ENCODE data around the gene MCM5. TPM values are rescaled to one million over a fixed set of nuclear protein-coding genes. Genes with fewer than 3 reads are reported as not detected.

The MCM5 gene
- total RNA-seq, 1 experiment from 2014 or later, result 194 TPM

- H3K27ac ChIP-seq (ENCODE audit: low read depth, low read length), result no peak overlapping the region
Measured at GRCh38 chr22:35383679-35384071, 16.3 kb upstream of the MCM5 start.

More at GRCh38 chr22:35383679-35384071, 16.3 kb upstream of the MCM5 start:
- no peaks in the 10 kb centered on the region for H3K9me3 ChIP-seq (ENCODE audit: control insufficient read depth in 1 of 2, insufficient read depth in 1 of 2, low read depth in 1 of 2, low read length in 2 of 2)
- H4K20me1 ChIP-seq (ENCODE audit: insufficient read depth), result no peaks in the 10 kb centered on the region
- BruUV-seq (replicated peaks), result no TSS peak
- intact Hi-C loops (cut with micrococcal nuclease), result no loop called here
- ChIA-PET POLR2A (interaction anchor here (0.5 kb wide), 1 partner anchor 11 kb away, joined by 3 read pairs; no protein-coding TSS in a partner anchor), RAD21 (ENCODE audit: low non-redundant PET in 1 of 2, low total read pairs in 2 of 2, uncharacterized antibody in 2 of 2, unreplicated experiment in 2 of 2) (no interaction called here), CTCF (no interaction called here)
- peaks cover 2 to 13% of the 10 kb centered on the region in 2 experiments; a peak in 2 of 4 replicates for H3K36me3 ChIP-seq (ENCODE audit: control insufficient read depth in 1 of 2, insufficient read depth in 2 of 2, low read length in 2 of 2)
- no peak for TF ChIP-seq SP1 (IDR thresholded peaks at IDR 0.05; ENCODE audit: low read depth)
- no peak for TF ChIP-seq TCF7L2 (IDR thresholded peaks at IDR 0.05; ENCODE audit: borderline replicate concordance, extremely low read depth, insufficient read depth, insufficient read length)
- TF ChIP-seq CTCF (IDR thresholded peaks at IDR 0.05 in 2 of 3, conservative IDR thresholded peaks at IDR 0.05 in 1 of 3; ENCODE audit: borderline replicate concordance in 1 of 3, insufficient read depth in 1 of 3, low read depth in 2 of 3, low read length in 2 of 3), result no peak
- no peak for TF ChIP-seq SIN3A (IDR thresholded peaks at IDR 0.05; ENCODE audit: low read depth)
- TF ChIP-seq ELF1 (IDR thresholded peaks at IDR 0.05; ENCODE audit: borderline replicate concordance, low read depth), result no peak
- TF ChIP-seq POLR2AphosphoS5 (IDR thresholded peaks at IDR 0.05; ENCODE audit: low read depth, low read length), result no peak
- no peak for TF ChIP-seq ZBTB33 (IDR thresholded peaks at IDR 0.05; ENCODE audit: extremely low read depth, insufficient replicate concordance, low read length)
- DNase-seq (ENCODE audit: low read depth, low spot score), result no peak
- no peaks in the 10 kb centered on the region for H3K9me2 ChIP-seq (ENCODE audit: insufficient read depth)
- H3K9ac ChIP-seq (ENCODE audit: low read length), result no peak overlapping the region
- ATAC-seq, result no peak
- no peak overlapping the region for H3K4me3 ChIP-seq (replicated peaks in 1 of 2; ENCODE audit: low read depth in 1 of 2, low read length in 2 of 2)
- peaks cover 10% of the 10 kb centered on the region for H3K79me2 ChIP-seq (ENCODE audit: insufficient read depth, low read length)
- H2AFZ ChIP-seq (ENCODE audit: low read depth, low read length, poor library complexity, severe bottlenecking), result no peak overlapping the region
- no peak overlapping the region for H3K4me2 ChIP-seq (ENCODE audit: low read length)
- H3K27me3 ChIP-seq (ENCODE audit: insufficient read depth, low read length), result no peaks in the 10 kb centered on the region
- H3K4me1 ChIP-seq (ENCODE audit: control insufficient read depth in 1 of 2, insufficient read depth in 2 of 2, low read length in 2 of 2), result peaks cover 12 to 33% of the 10 kb centered on the region in 2 experiments

All from HCT116 (cell line).